Activated CD4-positive, alpha-beta memory T cell treated with anti-CD3 and anti-CD28 coated beads for 36 hours (primary cell): ENCODE measurements around the gene NSD1. TPM values are rescaled to one million over a fixed set of nuclear protein-coding genes. Genes with fewer than 3 reads are reported as not detected.

Source experiments
- CTCF ChIA-PET: fragments of 350-600 bp; sonication (Branson Sonifier 250); formaldehyde crosslinking; loops from one replicate; lab custom pipeline; 2021; ENCODE audit warnings: antibody characterized with exemption, inconsistent platforms; lab: Charles Lee
- POLR2A ChIA-PET: fragments of 350-600 bp; sonication (Branson Sonifier 250); formaldehyde crosslinking; loops from one replicate; lab custom pipeline; 2021; ENCODE audit warnings: antibody characterized with exemption; lab: Charles Lee
- DNase-seq: peaks from one replicate; pipeline ENCODE4 v3.0.0-alpha.2; 2020
- H3K27ac Mint-ChIP-seq: one replicate; pipeline ENCODE4 v1.8.0; 2021; ENCODE audit warnings: mixed read lengths
- H3K27me3 Mint-ChIP-seq: one replicate; pipeline ENCODE4 v1.8.0; 2021; ENCODE audit warnings: mixed read lengths
- H3K36me3 Mint-ChIP-seq: one replicate; pipeline ENCODE4 v1.8.0; 2021; ENCODE audit warnings: mixed read lengths
- H3K4me1 Mint-ChIP-seq: one replicate; pipeline ENCODE4 v1.8.0; 2021; ENCODE audit warnings: low read depth, mixed read lengths
- H3K4me3 Mint-ChIP-seq: one replicate; pipeline ENCODE4 v1.8.0; 2021; ENCODE audit warnings: mild to moderate bottlenecking, mixed read lengths
- H3K9me3 Mint-ChIP-seq: one replicate; pipeline ENCODE4 v1.8.0; 2021; ENCODE audit warnings: mixed read lengths
- intact Hi-C: fragments of 100-400 bp; cut with micrococcal nuclease; formaldehyde crosslinking; loops from one replicate; pipeline ENCODE4 v1.15.1; 2023
- total RNA-seq, 2 experiments: library from RNA; stranded (reverse); gene quantifications; one replicate each; pipeline ENCODE4 v1.2.3, GENCODE V29; 2021

The NSD1 gene
- total RNA-seq, 2 experiments from 2014 or later: 54.6 to 55.5 TPM

- Mint-ChIP-seq H3K9me3 (no peaks in the 10 kb centered on the region), H3K4me1 (peaks cover 16% of the 10 kb centered on the region), H3K36me3 (peaks cover 35% of the 10 kb centered on the region), H3K27me3 (no peaks in the 10 kb centered on the region), H3K27ac (no peak overlapping the region), H3K4me3 (no peak overlapping the region)
- ChIA-PET CTCF (no interaction called here), POLR2A (interaction anchor here (0.6 kb wide), 1 partner anchor 636 kb away, joined by 6 read pairs; no protein-coding TSS in a partner anchor)
- intact Hi-C loops: no loop called here
- no peak for DNase-seq
Measured at GRCh38 chr5:177291735-177292134, 158.2 kb downstream of the NSD1 start.

GRCh38 chr5:177293819-177294581 lies 160.4 kb downstream of the NSD1 start:
- Mint-ChIP-seq H3K36me3 (peaks cover 35% of the 10 kb centered on the region), H3K27ac (no peak overlapping the region), H3K9me3 (no peaks in the 10 kb centered on the region), H3K27me3 (no peaks in the 10 kb centered on the region), H3K4me1 (peaks cover 20% of the 10 kb centered on the region), H3K4me3 (no peak overlapping the region)
- ChIA-PET CTCF (interaction anchor here (0.8 to 1.3 kb wide), 3 partner anchors 9 to 16 kb away, joined by 3 to 4 read pairs (median 4); partner anchors contain the start of genes PRELID1 and RAB24), POLR2A (no interaction called here)
- no peak for DNase-seq
- intact Hi-C loops: no loop called here

- Mint-ChIP-seq H3K36me3 (peaks cover 31% of the 10 kb centered on the region), H3K4me3 (no peak overlapping the region), H3K4me1 (peaks cover 22% of the 10 kb centered on the region), H3K27me3 (no peaks in the 10 kb centered on the region), H3K9me3 (no peaks in the 10 kb centered on the region), H3K27ac (no peak overlapping the region)
- intact Hi-C loops: no loop called here
- POLR2A ChIA-PET: no interaction called here
- DNase-seq: no peak
- CTCF ChIA-PET: interaction anchor here (0.8 to 1.3 kb wide), 2 partner anchors 9 to 14 kb away, joined by 3 to 4 read pairs; partner anchors contain the start of genes PRELID1 and RAB24
Measured at GRCh38 chr5:177294632-177295031, 161.1 kb downstream of the NSD1 start.

- ChIA-PET CTCF (interaction anchor here (1.1 to 4.6 kb wide), 3 partner anchors 14 to 182 kb away, joined by 3 to 28 read pairs (median 24); partner anchors contain the start of gene MXD3), POLR2A (no interaction called here)
- peak overlapping the region; percentile 23 for H3K27ac Mint-ChIP-seq
- peaks cover 31% of the 10 kb centered on the region for H3K36me3 Mint-ChIP-seq
- DNase-seq: no peak
- H3K9me3 Mint-ChIP-seq: no peaks in the 10 kb centered on the region
- H3K27me3 Mint-ChIP-seq: no peaks in the 10 kb centered on the region
- peaks cover 33% of the 10 kb centered on the region for H3K4me1 Mint-ChIP-seq
- no peak overlapping the region for H3K4me3 Mint-ChIP-seq
- intact Hi-C loops: no loop called here
Measured at GRCh38 chr5:177295924-177296323, 162.4 kb downstream of the NSD1 start.

- no peak overlapping the region for H3K4me3 Mint-ChIP-seq
- H3K9me3 Mint-ChIP-seq: no peaks in the 10 kb centered on the region
- intact Hi-C loops: no loop called here
Measured at GRCh38 chr5:177296581-177296980, 163.0 kb downstream of the NSD1 start.

GRCh38 chr5:177297922-177298321 lies 164.3 kb downstream of the NSD1 start:
- DNase-seq: no peak
- no peaks in the 10 kb centered on the region for H3K9me3 Mint-ChIP-seq
- H3K27ac Mint-ChIP-seq: no peak overlapping the region
- ChIA-PET CTCF (interaction anchor here (1.2 to 4.6 kb wide), 4 partner anchors 10 to 184 kb away, joined by 3 to 28 read pairs (median 14); partner anchors contain the start of gene MXD3), POLR2A (no interaction called here)
- H3K27me3 Mint-ChIP-seq: no peaks in the 10 kb centered on the region
- H3K36me3 Mint-ChIP-seq: peaks cover 20% of the 10 kb centered on the region
- intact Hi-C loops: no loop called here
- H3K4me3 Mint-ChIP-seq: no peak overlapping the region
- peaks cover 50% of the 10 kb centered on the region for H3K4me1 Mint-ChIP-seq

More at GRCh38 chr5:177296581-177296980, 163.0 kb downstream of the NSD1 start:
- DNase-seq: no peak
- H3K27ac Mint-ChIP-seq: peak overlapping the region; percentile 23
- no peaks in the 10 kb centered on the region for H3K27me3 Mint-ChIP-seq
- H3K4me1 Mint-ChIP-seq: peaks cover 40% of the 10 kb centered on the region
- peaks cover 33% of the 10 kb centered on the region for H3K36me3 Mint-ChIP-seq
- POLR2A ChIA-PET: no interaction called here
- CTCF ChIA-PET: interaction anchor here (1.1 to 4.6 kb wide), 3 partner anchors 13 to 183 kb away, joined by 3 to 28 read pairs (median 24); partner anchors contain the start of gene MXD3

GRCh38 chr5:177299697-177300096 lies 166.1 kb downstream of the NSD1 start:
- Mint-ChIP-seq H3K9me3 (no peaks in the 10 kb centered on the region), H3K4me3 (no peak overlapping the region), H3K27ac (peak overlapping the region; percentile 46), H3K36me3 (peaks cover 21% of the 10 kb centered on the region), H3K4me1 (peaks cover 53% of the 10 kb centered on the region), H3K27me3 (no peaks in the 10 kb centered on the region)
- no peak for DNase-seq
- ChIA-PET POLR2A (no interaction called here), CTCF (interaction anchor here (4.6 kb wide), 2 partner anchors 10 to 186 kb away, joined by 24 to 28 read pairs; partner anchors contain the start of gene MXD3)
- intact Hi-C loops: loop anchor here (5.0 kb wide), 1 partner anchor 167 kb away; the partner anchor contains the start of gene NSD1

- POLR2A ChIA-PET: no interaction called here
- H3K27ac Mint-ChIP-seq: peak overlapping the region; percentile 79
- no peaks in the 10 kb centered on the region for H3K27me3 Mint-ChIP-seq
- H3K4me3 Mint-ChIP-seq: no peak overlapping the region
- H3K9me3 Mint-ChIP-seq: no peaks in the 10 kb centered on the region
- peak; percentile 62 for DNase-seq
- CTCF ChIA-PET: interaction anchor here (1.1 to 4.6 kb wide), 5 partner anchors 10 to 228 kb away, joined by 3 to 28 read pairs (median 14); partner anchors contain the start of gene MXD3
- intact Hi-C loops: loop anchor here (5.0 kb wide), 1 partner anchor 168 kb away; the partner anchor contains the start of gene NSD1
- peaks cover 57% of the 10 kb centered on the region for H3K4me1 Mint-ChIP-seq
- peaks cover 27% of the 10 kb centered on the region for H3K36me3 Mint-ChIP-seq
Measured at GRCh38 chr5:177300236-177300880, 166.8 kb downstream of the NSD1 start.

- peak overlapping the region; percentile 79 for H3K27ac Mint-ChIP-seq
- H3K9me3 Mint-ChIP-seq: no peaks in the 10 kb centered on the region
- H3K4me1 Mint-ChIP-seq: peaks cover 57% of the 10 kb centered on the region
- DNase-seq: no peak
- CTCF ChIA-PET: interaction anchor here (0.6 to 2.0 kb wide), 7 partner anchors 9 to 229 kb away, joined by 3 to 14 read pairs (median 3); no protein-coding TSS in a partner anchor
- H3K27me3 Mint-ChIP-seq: no peaks in the 10 kb centered on the region
- intact Hi-C loops: loop anchor here (5.0 kb wide), 1 partner anchor 169 kb away; the partner anchor contains the start of gene NSD1
- H3K36me3 Mint-ChIP-seq: peaks cover 29% of the 10 kb centered on the region
- no peak overlapping the region for H3K4me3 Mint-ChIP-seq
- POLR2A ChIA-PET: no interaction called here
Measured at GRCh38 chr5:177300951-177301350, 167.4 kb downstream of the NSD1 start.

- POLR2A ChIA-PET: no interaction called here
- CTCF ChIA-PET: interaction anchor here (0.6 to 2.0 kb wide), 8 partner anchors 8 to 229 kb away, joined by 3 to 14 read pairs (median 4); no protein-coding TSS in a partner anchor
Measured at GRCh38 chr5:177301503-177302165, 168.1 kb downstream of the NSD1 start.

More at GRCh38 chr5:177301503-177302165, 168.1 kb downstream of the NSD1 start:
- DNase-seq: no peak
- Mint-ChIP-seq H3K36me3 (peaks cover 31% of the 10 kb centered on the region), H3K9me3 (no peaks in the 10 kb centered on the region), H3K4me3 (peak overlapping the region; percentile 96), H3K4me1 (peaks cover 56% of the 10 kb centered on the region), H3K27ac (peak overlapping the region; percentile 58), H3K27me3 (no peaks in the 10 kb centered on the region)
- intact Hi-C loops: loop anchor here (2.0 to 5.0 kb wide), 2 partner anchors 169 to 187 kb away; partner anchors contain the start of gene NSD1
